Left ventricle myocardium inferior (tissue), 1 donor: ENCODE measurements around the gene HSP90B1. TPM values are rescaled to one million over a fixed set of nuclear protein-coding genes. Genes with fewer than 3 reads are reported as not detected.

ENCODE experiments used
- DNase-seq: peaks from one replicate; pipeline ENCODE4 v3.0.0-alpha.2; 2020
- H3K27ac ChIP-seq: fragments of 200-600 bp; replicated peaks from 2 replicates; pipeline ENCODE4 v1.8.0; 2021
- H3K27me3 ChIP-seq: fragments of 200-600 bp; 2 replicates; pipeline ENCODE4 v1.8.0; 2021; ENCODE audit warnings: low read depth
- H3K36me3 ChIP-seq: fragments of 200-600 bp; 2 replicates; pipeline ENCODE4 v1.8.0; 2021
- H3K4me1 ChIP-seq: fragments of 200-600 bp; 2 replicates; pipeline ENCODE4 v1.8.0; 2021
- H3K4me3 ChIP-seq: fragments of 200-600 bp; 2 replicates; pipeline ENCODE4 v1.8.0; 2021; ENCODE audit warnings: mild to moderate bottlenecking, moderate library complexity
- H3K9me3 ChIP-seq: fragments of 200-600 bp; replicated peaks from 2 replicates; pipeline ENCODE4 v1.8.0; 2021
- intact Hi-C: fragments of 100-400 bp; cut with micrococcal nuclease; formaldehyde crosslinking; loops from one replicate; pipeline ENCODE4 v1.11.0; 2022
- total RNA-seq: library from RNA; stranded (reverse); fragmentation: NEBNext Ultra II Directional; extraction: Animal tissue kit (Norgen Biotek cat#: 25700); gene quantifications from one replicate; pipeline ENCODE4 v1.2.1, GENCODE V29; 2021
- TF ChIP-seq, protein P1 (sequence below): fragments of 200-600 bp; IDR thresholded peaks from 2 replicates; pipeline ENCODE4 v1.8.0; 2021; ENCODE audit warnings: antibody characterized with exemption, mild to moderate bottlenecking, borderline replicate concordance
- donor health status: DM: no; HTN: yes; CAD: no; lungs with severe emphysema.

HSP90B1 gene
- total RNA-seq, 1 donor from 2014 or later, result 348 TPM

DNA sequence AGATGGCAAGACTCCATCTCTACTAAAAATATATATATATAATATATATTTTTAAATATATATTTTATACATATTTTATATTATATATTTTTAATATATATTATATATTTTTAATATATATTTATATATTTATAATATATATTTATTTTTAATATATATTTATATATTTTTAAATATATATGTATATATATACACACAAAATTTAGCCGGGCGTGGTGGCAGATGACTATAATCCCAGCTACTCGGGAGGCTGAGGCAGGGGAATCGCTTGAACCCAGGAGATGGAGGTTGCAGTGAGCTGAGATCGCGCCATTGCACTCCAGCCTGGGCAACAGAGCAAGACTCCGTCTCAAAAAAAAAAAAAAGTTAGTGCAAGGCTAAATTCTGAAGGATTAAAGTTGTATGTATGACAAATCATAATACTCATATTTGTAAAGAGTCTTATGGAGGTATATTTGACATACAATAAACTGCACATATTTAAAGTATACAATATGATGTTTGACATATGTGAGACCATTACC lies 27.7 kb downstream of the HSP90B1 start:
- peaks cover 15% of the 10 kb centered on the region for H3K36me3 ChIP-seq
- no peak for DNase-seq
- H3K27ac ChIP-seq, result peak overlapping the region; percentile 96
- intact Hi-C loops, result no loop called here
- peak overlapping the region; percentile 84 for H3K4me3 ChIP-seq
- H3K27me3 ChIP-seq, result no peaks in the 10 kb centered on the region
- H3K9me3 ChIP-seq, result no peaks in the 10 kb centered on the region
- TF ChIP-seq, protein P1, sequence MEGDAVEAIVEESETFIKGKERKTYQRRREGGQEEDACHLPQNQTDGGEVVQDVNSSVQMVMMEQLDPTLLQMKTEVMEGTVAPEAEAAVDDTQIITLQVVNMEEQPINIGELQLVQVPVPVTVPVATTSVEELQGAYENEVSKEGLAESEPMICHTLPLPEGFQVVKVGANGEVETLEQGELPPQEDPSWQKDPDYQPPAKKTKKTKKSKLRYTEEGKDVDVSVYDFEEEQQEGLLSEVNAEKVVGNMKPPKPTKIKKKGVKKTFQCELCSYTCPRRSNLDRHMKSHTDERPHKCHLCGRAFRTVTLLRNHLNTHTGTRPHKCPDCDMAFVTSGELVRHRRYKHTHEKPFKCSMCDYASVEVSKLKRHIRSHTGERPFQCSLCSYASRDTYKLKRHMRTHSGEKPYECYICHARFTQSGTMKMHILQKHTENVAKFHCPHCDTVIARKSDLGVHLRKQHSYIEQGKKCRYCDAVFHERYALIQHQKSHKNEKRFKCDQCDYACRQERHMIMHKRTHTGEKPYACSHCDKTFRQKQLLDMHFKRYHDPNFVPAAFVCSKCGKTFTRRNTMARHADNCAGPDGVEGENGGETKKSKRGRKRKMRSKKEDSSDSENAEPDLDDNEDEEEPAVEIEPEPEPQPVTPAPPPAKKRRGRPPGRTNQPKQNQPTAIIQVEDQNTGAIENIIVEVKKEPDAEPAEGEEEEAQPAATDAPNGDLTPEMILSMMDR, result no peak
- peaks cover 49% of the 10 kb centered on the region for H3K4me1 ChIP-seq

DNA sequence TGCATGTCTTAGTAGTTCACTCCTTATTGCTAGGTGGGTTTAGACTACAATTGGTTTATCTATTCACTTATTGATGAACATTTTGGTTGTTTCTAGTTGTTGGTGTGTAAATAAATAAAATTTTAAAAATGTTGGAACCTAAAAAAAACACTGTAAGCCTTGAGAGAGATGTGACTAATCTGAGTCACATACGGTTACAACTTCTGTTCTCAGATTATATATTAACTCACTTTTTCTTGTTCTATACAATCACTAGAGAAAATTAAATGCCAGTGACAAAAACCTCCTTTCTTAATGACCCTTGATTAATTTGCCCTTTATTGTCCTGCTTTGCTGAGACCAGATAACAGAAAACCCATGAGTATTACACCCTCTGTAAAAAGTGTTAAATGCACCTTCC lies 28.4 kb downstream of the HSP90B1 start:
- Histone ChIP-seq H3K36me3 (peaks cover 8% of the 10 kb centered on the region), H3K4me3 (no peak overlapping the region), H3K27me3 (no peaks in the 10 kb centered on the region), H3K27ac (peak overlapping the region; percentile 96), H3K4me1 (peaks cover 54% of the 10 kb centered on the region), H3K9me3 (no peaks in the 10 kb centered on the region)
- TF ChIP-seq, protein P1, result no peak
- intact Hi-C loops, result no loop called here
- DNase-seq, result no peak

DNA sequence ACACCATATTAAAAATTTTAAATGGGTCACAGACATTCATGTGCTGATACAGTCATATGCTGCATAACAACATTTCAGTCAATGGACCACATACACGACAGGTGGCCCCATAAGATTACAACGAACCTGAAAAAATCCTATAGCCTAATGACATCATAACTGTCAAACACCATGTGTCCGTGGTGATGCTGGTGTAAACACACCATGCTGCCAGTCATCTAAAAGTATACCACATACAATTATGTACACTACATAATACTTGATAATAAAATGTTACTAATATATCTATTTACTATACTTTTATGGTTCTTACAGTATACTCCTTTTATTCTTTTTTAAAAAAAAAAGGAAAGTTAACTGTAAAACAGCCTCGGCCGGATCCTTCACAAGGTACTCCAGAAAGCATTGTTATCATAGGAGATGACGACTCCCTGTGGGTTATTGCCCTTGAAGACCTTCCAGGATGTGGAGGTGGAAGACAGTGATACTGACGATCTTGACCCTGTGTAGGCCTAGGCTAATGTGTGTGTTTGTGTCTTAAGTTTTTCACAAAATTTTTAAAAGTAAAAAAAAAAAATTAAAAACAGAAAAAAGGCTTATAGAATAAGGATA lies 30.5 kb downstream of the HSP90B1 start:
- H3K9me3 ChIP-seq, result no peaks in the 10 kb centered on the region
- peaks cover 50% of the 10 kb centered on the region for H3K4me1 ChIP-seq
- H3K4me3 ChIP-seq, result no peak overlapping the region
- TF ChIP-seq, protein P1, result no peak
- DNase-seq, result no peak
- no peaks in the 10 kb centered on the region for H3K27me3 ChIP-seq
- intact Hi-C loops, result loop anchor here (10.0 kb wide), 1 partner anchor 104 kb away; the partner anchor contains the start of gene HCFC2
- no peak overlapping the region for H3K27ac ChIP-seq
- H3K36me3 ChIP-seq, result no peaks in the 10 kb centered on the region

DNA sequence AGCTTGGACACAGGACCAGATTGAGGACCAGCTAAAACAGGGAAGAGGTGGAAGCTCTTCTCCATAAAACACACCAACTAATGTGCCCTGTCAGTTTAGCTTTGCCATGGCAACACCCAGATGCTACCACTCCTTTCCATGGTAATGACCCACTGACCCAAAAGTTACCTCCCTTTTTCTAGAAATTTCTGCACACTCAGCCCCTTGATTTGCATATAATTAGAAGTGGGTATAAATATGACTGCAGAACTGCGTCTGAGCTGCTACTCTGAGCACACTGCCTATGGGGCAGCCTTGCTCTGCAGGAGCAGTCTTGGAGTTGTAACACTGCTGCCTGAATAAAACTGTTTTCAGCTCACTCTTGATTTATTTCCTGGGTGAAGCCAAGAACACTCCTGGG lies 32.3 kb downstream of the HSP90B1 start:
- intact Hi-C loops, result loop anchor here (10.0 kb wide), 1 partner anchor 102 kb away; the partner anchor contains the start of gene HCFC2
- Histone ChIP-seq H3K4me3 (no peak overlapping the region), H3K4me1 (peaks cover 53% of the 10 kb centered on the region), H3K27me3 (no peaks in the 10 kb centered on the region), H3K36me3 (no peaks in the 10 kb centered on the region), H3K27ac (no peak overlapping the region), H3K9me3 (no peaks in the 10 kb centered on the region)
- TF ChIP-seq, protein P1, result no peak
- DNase-seq, result no peak

DNA sequence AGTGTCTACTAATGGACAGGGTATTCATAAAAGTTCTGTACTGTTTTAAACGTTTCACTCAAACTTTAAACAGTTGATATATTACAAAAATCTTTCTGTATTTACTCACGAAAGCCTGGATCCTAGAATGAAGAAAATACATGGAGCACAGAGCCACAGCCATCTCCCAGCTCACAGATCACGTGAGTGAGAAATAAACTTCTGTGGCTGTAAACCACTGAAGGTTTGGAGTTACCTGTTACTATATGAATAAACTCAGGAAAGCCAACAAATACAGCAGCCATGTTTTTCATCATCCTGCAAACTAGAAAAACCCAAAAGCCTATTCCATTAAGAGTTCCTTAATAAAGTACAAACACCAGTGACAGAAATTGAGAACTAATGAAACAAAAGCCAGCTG lies 34.6 kb downstream of the HSP90B1 start:
- no peaks in the 10 kb centered on the region for H3K36me3 ChIP-seq
- no peaks in the 10 kb centered on the region for H3K9me3 ChIP-seq
- DNase-seq, result no peak
- no peaks in the 10 kb centered on the region for H3K27me3 ChIP-seq
- H3K4me3 ChIP-seq, result peak overlapping the region; percentile 80
- H3K4me1 ChIP-seq, result peaks cover 68% of the 10 kb centered on the region
- TF ChIP-seq, protein P1, result no peak
- H3K27ac ChIP-seq, result peak overlapping the region; percentile 95
- intact Hi-C loops, result loop anchor here (10.0 kb wide), 1 partner anchor 100 kb away; the partner anchor contains the start of gene HCFC2
